MM.1S (cell line): ENCODE results near the gene PCED1B.

Source experiments
- CTCF ChIP-seq: fragments of 300-600 bp; sonication (generic); IDR thresholded peaks from 2 replicates; pipeline ENCODE4 v1.5.1; 2016; ENCODE audit warnings: antibody characterized with exemption, low read length, mixed read lengths
- EZH2 ChIP-seq: fragments of 300-600 bp; sonication (generic); optimal IDR thresholded peaks from 2 replicates; pipeline ENCODE3; 2017; ENCODE audit warnings: low read depth, mild to moderate bottlenecking, antibody characterized with exemption, low read length, mixed read lengths
- EZH2phosphoT487 ChIP-seq: fragments of 300-600 bp; sonication (generic); IDR thresholded peaks from 2 replicates; pipeline ENCODE4 v1.6.1; 2018; ENCODE audit warnings: antibody characterized with exemption, low read length

- TF ChIP-seq CTCF, result no peak
- TF ChIP-seq EZH2phosphoT487, result no peak
- TF ChIP-seq EZH2, result no peak
These were observed 190.5 kb downstream of the PCED1B start for GRCh38 chr12:47269916-47270315.
